Hematopoietic multipotent progenitor cell treated with erythropoietin and hydrocortisone succinate and interleukin-3 and kit ligand, for 4 days (in vitro differentiated cells): ENCODE measurements around the gene F2R.

ENCODE experiments used
- DNase-seq: peaks from one replicate; pipeline ENCODE4 v3.0.0-alpha.2; 2015

F2R gene

GRCh38 chr5:76690704-76691466 is 25.0 kb upstream of the F2R start:
- DNase-seq, result no peak

DNA sequence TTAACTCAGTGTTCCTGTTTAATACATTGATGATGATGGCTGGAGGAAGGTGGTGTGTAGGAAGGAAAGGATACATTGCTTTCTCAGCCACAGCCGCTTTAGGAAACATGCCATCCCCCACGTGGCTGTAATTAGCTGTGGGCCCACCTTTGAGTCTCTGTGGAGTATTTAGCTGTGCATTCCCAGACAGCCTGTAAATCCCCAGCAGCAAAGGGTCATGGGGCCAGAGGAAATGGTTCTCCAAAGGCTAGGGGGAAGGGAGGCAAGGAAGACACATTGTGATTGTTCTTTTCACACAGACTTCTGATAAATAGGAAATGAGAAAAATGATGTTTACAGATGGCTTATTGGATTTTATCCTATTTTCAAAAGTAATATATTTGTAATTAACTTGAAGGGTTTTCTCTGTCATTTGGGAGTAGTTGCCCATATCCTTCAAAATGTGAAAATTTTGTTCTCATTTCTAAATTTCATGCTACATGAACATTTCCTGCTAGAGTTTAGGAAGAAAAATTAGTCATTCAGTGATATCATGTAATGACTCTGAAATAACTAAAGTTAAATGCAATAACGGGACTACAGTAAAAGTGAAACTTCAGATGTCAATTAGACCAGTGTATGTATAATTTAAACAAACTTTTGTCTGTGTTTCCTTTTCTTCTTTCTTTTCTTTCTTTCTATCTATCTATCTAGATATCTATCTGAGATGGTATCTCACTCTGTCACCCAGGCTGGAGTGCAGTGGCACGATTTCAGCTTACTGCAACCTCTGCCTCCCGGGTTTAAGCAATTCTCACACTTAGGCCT is 24.3 kb upstream of the F2R start:
- no peak for DNase-seq

DNA sequence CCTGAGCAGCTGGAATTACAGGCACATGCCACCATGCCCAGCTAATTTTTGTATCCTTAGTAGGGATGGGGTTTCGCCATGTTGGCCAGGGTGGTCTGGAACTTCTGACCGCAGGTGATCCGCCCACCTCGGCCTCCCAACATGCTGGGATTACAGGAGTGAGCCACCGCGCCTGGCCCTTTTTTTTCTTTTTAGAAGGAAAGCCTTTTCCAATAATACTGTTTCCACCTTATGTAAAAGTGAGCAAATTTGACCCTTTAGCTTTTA is 23.7 kb upstream of the F2R start:
- DNase-seq, result no peak

- DNase-seq, result no peak
Measured at GRCh38 chr5:76692651-76693050, 23.3 kb upstream of the F2R start.

DNA sequence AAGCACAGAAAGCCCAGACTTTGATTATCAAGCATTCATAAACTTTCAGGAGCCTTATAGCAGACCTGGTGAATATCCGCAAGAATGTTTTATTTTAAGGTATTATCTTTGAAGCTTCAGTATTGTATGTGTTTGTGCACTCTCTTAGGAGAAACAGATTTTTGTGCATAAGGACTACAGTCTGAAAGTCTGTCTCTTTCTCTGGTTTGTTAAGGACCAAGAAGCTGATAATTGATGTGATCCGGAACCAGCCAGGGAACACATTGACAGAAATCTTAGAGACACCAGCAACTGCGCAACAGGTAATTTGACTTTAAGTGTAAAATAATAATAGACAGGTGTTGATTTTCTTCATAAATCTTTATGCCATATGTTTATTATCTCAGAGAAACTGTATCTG is 22.8 kb upstream of the F2R start:
- DNase-seq, result no peak

DNA sequence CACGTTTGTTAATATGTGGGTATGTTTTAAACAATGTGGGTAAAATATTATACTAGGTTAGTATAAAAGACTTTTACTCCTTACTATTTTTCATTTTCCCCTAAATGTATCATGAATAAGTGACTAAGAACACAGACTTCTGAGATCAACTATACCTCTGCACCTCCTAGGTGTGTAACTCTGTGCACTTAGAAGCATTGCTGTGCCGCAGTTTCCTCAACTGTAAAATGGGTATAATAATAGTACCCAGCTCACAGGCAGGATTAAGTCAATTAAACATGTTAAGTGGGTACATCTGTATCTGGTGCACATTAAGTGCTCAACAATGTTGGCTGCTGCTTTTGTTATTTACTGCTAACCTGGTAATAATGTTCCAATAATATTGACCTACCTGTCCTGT is 21.6 kb upstream of the F2R start:
- no peak for DNase-seq

DNA sequence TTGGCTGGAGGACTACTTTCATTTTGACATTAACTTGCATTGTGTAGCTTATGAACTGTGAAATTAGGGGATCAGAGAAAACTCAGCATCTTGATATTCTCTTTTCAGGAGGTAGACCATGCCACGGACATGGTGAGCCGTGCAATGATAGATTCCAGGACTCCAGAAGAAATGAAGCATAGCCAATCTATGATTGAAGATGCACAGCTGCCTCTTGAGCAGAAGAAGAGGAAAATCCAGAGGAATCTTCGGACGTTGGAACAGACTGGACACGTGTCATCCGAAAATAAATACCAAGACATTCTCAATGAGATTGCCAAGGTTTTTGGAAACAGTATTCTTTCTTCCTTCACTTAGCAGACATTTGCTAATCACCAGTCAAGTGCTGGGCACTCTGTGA is 20.6 kb upstream of the F2R start:
- no peak for DNase-seq

DNA sequence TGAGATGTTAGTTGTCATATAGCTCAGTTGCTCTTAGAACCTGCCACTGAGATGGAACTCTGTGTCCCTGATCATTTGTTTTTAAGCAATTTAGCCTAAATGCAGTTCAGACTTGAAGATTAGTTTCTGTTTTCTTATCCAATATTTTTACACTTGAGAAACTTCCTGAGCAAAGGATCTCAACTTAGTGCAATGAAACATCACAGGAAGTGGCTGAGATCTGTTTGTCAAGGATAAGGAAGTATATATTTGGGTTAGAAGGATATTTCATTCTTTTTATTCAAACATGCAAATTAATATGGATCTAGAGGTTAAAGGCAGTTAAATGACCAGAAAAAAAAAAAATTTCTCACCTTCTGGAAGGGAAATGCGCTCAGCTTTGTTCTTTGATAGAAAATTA is 19.7 kb upstream of the F2R start:
- peak; percentile 83 for DNase-seq

- DNase-seq, result peak; percentile 53
Measured at GRCh38 chr5:76697670-76698069, 18.3 kb upstream of the F2R start.

DNA sequence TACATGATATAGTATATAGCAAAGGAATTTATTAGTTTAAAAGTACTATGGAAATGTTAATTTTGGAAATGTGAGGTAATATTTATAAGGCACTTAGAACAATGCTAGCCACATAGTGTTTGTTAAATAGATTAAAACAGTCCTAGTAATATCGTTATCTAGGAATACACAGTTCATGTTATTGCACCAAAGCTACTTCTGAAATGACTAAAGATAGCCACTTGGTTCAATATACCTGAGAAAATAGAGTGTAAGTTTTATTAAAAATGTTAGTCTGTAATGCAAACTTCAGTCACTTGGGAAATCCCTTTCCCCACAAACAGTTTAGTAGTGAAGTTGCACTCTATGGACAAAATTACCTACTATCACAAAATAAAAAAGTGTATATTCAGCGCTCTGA is 15.4 kb upstream of the F2R start:
- DNase-seq, result no peak

- DNase-seq, result no peak
Measured at GRCh38 chr5:76701298-76701697, 14.6 kb upstream of the F2R start.

- no peak for DNase-seq
Measured at GRCh38 chr5:76703707-76704106, 12.2 kb upstream of the F2R start.

DNA sequence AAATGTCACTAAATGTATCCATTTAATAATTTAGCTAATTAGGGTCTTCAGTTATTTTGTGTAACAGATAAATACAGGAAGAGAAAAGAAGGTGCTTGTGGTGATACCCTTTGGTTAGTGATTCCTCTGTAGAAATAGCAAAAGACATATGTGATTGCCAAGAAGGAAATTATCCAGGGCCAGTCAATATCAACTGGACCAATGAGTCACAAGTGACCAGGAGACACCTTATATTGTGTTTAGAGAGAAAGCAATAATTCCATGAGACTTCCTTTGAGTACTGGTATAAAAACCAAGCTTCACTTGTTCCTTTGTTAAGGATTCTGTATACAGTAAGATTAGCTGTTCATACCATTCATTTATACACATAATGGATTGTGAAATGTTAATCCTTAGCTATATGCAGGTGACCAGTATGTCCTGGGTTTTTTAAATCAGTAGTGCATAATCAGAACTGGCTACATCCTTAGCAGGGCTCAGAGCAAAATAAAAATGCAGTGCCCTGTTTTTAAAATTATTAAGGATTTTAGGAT is 11.7 kb upstream of the F2R start:
- no peak for DNase-seq

- peak; percentile 47 for DNase-seq
Measured at GRCh38 chr5:76705574-76705973, 10.4 kb upstream of the F2R start.

DNA sequence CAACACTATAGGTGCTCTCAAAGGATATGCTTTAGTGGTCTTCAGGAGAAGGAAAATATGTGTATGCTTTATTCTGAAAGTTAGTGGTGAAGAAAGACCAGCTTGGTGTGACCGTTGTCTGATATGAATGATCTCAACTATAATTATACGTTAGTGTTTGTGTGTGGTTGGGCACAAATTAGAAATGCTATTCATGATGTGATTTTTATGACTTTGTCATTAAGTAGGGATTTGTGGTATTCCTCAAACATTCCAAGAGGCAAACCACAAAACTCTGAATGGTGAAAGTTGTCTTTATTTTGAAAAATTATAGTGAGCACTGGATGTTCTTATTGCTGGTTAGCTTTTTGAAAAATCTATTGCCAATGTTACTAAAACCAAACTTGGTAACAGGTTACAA is 6.2 kb upstream of the F2R start:
- DNase-seq, result no peak

GRCh38 chr5:76710991-76711390 is 4.9 kb upstream of the F2R start:
- peak; percentile 31 for DNase-seq

DNA sequence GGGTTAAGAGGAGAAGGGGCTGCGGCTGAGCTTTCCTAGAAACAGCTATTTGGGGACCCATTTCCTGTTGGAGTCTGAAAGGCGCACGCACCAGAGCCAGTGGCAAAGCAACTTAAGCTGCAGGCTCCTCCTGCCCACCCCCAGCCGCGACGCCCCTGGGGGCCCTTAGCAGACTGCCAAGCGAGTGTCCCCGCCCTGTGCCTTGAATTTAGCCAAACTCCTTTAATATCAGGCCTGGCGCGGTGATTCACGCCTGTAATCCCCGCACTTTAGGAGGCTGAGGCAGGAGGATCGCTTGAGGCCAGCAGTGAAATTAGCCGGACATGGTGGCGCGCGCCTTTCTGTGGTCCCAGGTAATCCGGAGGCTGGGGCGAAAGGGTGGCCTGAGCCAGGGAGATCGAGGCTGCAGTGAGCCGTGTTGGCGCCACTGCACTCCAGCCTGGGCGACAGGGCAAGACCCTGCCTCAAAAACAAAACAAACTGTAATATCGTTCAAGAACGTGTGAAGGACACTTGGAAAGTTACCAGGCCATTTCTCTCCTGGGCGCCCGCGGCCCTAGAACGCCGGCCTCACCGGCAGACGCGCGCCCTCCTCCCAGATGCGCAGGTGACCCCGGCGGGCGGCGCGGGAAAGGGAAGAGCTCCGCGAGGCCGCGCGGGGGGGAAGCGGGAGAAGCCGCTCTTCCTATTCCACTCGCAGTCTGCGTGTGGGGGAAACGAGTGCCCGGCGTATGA is 1.0 kb upstream of the F2R start:
- peak; percentile 83 for DNase-seq

DNA sequence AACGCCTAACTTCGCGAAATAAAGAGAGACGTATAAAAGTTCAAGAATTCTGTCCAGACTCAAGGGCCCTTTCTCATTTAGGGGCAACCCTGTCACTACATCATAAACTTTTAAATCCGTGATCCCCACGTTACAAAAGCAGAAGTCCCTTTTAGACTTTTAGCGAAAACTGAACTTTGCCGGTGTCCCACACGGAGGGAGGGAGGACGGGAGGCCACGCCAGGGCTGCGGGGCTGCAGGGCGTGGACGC is 515 bp upstream of the F2R start:
- peak; percentile 69 for DNase-seq

GRCh38 chr5:76716456-76717157 is 681 bp downstream of the F2R start:
- DNase-seq, result peak; percentile 71

GRCh38 chr5:76717222-76718083 is 1.5 kb downstream of the F2R start:
- peak; percentile 32 for DNase-seq

DNA sequence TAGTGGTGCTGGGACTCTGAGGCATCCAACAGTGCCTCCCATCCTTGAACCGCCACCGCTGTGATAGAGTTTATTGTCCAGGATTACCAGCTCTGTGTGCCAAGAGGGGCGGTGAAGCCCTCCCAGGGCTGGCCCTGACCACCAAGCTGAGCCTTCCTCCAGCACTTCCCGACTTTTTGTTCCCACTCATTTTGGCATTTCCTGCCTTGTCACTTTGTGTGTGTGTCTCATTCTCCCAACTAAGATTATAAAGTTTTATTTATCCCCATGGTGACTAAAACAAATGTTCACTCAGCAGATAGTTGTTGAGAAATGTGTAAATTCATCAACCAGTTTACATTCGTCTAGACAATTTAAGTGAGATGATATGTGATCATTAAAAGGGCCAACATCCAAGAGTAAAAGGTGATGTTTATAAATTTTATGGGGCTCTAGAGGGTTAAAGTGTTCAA is 2.5 kb downstream of the F2R start:
- no peak for DNase-seq

DNA sequence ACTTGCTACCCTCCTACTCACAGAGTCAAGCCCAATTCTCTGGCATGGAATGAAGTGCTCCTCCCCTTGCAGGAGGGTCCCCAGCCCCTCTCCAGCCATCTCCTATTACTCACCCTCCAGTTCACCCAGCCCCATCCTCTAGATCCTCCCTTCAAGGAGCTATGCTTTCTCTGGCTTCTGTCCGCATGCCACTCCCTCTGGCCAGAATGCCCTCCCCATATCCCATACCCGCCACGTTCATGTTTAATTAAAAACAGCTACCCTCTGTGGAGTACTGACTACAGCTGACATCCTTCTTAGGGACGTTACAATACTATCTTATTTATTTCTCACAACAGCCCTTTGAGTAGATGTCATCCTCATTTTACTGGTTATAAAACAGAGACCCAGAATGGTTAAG is 3.0 kb downstream of the F2R start:
- no peak for DNase-seq
